ENCODE data around the gene BPTF. TPM values are rescaled to one million over a fixed set of nuclear protein-coding genes. Genes with fewer than 3 reads are reported as not detected.
"Not testable (repeated sequence)": the region's sequence is repeated elsewhere in the genome, so short reads cannot be mapped to it uniquely, and the experiment has no call there.

Gene BPTF
- total RNA-seq, 4 donors from 2014 or later: 67.6 to 213 (median 102) TPM

DNA sequence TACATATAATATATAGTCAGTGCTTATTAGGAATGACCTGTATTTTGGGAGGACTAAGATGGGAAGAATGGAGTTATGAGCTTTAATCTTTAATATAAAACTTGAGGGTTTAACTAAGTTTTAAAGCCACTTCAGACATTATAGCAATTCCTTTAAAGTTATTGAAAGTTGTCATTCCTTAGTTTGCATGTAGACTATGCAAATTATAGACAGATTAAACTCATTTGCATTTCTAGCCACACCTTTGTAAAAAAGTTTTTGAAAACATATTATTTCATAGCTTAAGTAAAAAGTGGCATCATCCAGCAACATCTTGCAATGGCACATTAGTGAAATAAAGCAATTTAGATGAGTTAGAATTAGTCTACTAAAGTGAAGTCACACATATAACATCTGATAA is 121.2 kb downstream of the BPTF start:
- H3K4me3 ChIP-seq: no peak overlapping the region
- H3K4me1 ChIP-seq: no peaks in the 10 kb centered on the region
- H3K27ac ChIP-seq: no peak overlapping the region
- no peak for DNase-seq (ENCODE audit: low spot score in 2 of 2)
- H3K36me3 ChIP-seq: peaks cover 94% of the 10 kb centered on the region
- no peaks in the 10 kb centered on the region for H3K27me3 ChIP-seq
- H3K9me3 ChIP-seq: no peaks in the 10 kb centered on the region
- TF ChIP-seq POLR2AphosphoS5 (IDR thresholded peaks at IDR 0.05): no peak
- TF ChIP-seq, protein P1, sequence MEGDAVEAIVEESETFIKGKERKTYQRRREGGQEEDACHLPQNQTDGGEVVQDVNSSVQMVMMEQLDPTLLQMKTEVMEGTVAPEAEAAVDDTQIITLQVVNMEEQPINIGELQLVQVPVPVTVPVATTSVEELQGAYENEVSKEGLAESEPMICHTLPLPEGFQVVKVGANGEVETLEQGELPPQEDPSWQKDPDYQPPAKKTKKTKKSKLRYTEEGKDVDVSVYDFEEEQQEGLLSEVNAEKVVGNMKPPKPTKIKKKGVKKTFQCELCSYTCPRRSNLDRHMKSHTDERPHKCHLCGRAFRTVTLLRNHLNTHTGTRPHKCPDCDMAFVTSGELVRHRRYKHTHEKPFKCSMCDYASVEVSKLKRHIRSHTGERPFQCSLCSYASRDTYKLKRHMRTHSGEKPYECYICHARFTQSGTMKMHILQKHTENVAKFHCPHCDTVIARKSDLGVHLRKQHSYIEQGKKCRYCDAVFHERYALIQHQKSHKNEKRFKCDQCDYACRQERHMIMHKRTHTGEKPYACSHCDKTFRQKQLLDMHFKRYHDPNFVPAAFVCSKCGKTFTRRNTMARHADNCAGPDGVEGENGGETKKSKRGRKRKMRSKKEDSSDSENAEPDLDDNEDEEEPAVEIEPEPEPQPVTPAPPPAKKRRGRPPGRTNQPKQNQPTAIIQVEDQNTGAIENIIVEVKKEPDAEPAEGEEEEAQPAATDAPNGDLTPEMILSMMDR (IDR thresholded peaks at IDR 0.05): no peak
- no peak for TF ChIP-seq POLR2A (IDR thresholded peaks at IDR 0.05)
- TF ChIP-seq EP300 (IDR thresholded peaks at IDR 0.05): no peak

DNA sequence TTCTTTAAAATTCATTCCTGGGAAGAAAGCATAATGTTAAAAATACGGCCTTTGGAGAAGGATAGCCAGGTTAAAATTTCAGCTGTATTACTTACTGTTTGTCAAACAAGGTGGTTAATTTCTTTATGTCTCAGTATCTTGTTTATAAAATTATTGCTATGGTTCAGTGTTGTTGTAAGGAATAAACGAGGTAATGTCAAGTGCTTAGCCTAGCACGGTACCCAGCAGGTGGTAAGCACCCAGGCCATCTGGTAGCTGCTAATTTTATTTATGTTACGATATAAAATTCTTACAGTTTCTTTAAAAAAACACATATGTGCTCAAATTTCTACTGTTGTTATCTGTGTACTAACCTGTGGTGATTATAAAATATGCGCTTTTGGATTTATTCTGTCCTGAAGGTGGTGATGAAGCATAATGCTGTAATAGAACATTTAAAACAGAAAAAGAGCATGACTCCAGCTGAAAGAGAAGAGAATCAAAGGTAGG is 122.1 kb downstream of the BPTF start:
- peaks cover 89% of the 10 kb centered on the region for H3K36me3 ChIP-seq
- DNase-seq (ENCODE audit: low spot score in 2 of 2): no peak
- TF ChIP-seq EP300 (IDR thresholded peaks at IDR 0.05) (no peak), POLR2A (IDR thresholded peaks at IDR 0.05) (no peak), POLR2AphosphoS5 (IDR thresholded peaks at IDR 0.05) (no peak)
- TF ChIP-seq, protein P1 (IDR thresholded peaks at IDR 0.05): no peak

DNA sequence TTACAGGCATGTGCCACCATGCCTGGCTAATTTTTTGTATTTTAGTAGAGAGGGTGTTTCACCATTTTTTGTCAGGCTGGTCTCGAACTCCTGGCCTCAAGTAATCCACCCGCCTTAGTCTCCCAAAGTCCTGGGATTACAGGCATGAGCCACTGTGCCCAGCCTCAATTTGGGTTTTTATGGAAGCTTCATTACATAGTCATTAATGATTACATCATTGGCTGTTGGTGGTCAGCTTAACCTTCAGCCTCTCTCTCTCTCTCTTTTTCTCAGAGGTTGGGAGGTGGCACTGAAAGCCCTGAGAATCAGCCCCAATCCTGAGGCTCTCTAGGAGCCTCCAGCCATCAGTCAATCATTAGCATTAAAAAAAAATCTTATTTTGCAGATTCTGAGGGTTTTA is 125.6 kb downstream of the BPTF start:
- DNase-seq (ENCODE audit: low spot score in 2 of 2): no peak
- TF ChIP-seq EP300 (IDR thresholded peaks at IDR 0.05) (no peak), POLR2A (IDR thresholded peaks at IDR 0.05) (no peak), POLR2AphosphoS5 (IDR thresholded peaks at IDR 0.05) (no peak)
- TF ChIP-seq, protein P1 (IDR thresholded peaks at IDR 0.05): no peak
- no peak overlapping the region for H3K27ac ChIP-seq
- WGBS: 94% methylated on average over 2 of the region's 2 CpGs
- no peaks in the 10 kb centered on the region for H3K4me1 ChIP-seq
- peaks cover 72% of the 10 kb centered on the region for H3K36me3 ChIP-seq
- H3K4me3 ChIP-seq: no peak overlapping the region
- no peaks in the 10 kb centered on the region for H3K9me3 ChIP-seq
- no peaks in the 10 kb centered on the region for H3K27me3 ChIP-seq

More for the DNA sequence above, 122.1 kb downstream of the BPTF start:
- no peak overlapping the region for H3K4me3 ChIP-seq
- 97% methylated on average over 5 of the region's 5 CpGs for WGBS
- no peaks in the 10 kb centered on the region for H3K9me3 ChIP-seq
- H3K4me1 ChIP-seq: no peaks in the 10 kb centered on the region
- H3K27ac ChIP-seq: no peak overlapping the region
- H3K27me3 ChIP-seq: no peaks in the 10 kb centered on the region

DNA sequence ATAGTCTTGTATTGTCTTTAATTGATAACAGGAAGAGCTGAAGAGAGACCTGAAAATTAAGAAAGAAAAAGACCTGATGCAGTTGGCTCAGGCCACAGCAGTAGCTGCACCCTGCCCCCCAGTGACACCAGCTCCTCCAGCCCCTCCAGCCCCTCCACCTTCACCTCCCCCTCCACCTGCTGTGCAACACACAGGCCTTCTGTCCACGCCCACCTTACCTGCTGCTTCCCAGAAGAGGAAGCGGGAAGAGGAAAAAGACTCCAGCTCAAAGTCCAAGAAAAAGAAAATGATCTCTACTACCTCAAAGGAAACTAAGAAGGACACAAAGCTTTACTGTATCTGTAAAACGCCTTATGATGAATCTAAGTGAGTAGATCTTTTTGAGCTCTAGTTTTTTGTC is 134.2 kb downstream of the BPTF start:
- Histone ChIP-seq H3K27me3 (no peaks in the 10 kb centered on the region), H3K4me1 (no peaks in the 10 kb centered on the region), H3K27ac (no peak overlapping the region), H3K9me3 (no peaks in the 10 kb centered on the region), H3K36me3 (peaks cover 10% of the 10 kb centered on the region), H3K4me3 (no peak overlapping the region)
- TF ChIP-seq EP300 (IDR thresholded peaks at IDR 0.05) (no peak), POLR2AphosphoS5 (IDR thresholded peaks at IDR 0.05) (no peak), POLR2A (IDR thresholded peaks at IDR 0.05) (no peak)
- TF ChIP-seq, protein P1 (IDR thresholded peaks at IDR 0.05): no peak
- 96% methylated on average over 3 of the region's 3 CpGs for WGBS
- DNase-seq (ENCODE audit: low spot score in 2 of 2): no peak

DNA sequence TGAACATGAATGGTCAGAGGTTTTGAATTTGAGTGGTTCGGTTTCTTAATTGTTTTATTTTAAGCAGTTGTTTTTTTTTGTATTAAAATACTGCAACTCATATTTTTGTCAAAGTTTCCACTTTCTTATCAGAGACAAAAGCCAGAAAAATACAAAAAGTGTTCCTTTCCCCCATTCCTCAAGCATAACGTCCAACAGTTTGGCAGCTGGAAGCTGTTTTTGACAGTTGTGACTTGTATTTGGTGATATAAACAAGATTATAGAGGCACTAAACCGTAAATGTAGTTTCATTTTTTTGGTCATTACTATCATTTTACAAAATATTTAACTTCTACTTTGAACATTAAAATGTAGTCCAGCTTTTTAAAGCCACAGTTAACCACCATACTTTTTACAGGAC is 135.0 kb downstream of the BPTF start:
- 68% methylated on average over 3 of the region's 3 CpGs for WGBS
- peaks cover 13% of the 10 kb centered on the region for H3K36me3 ChIP-seq
- DNase-seq (ENCODE audit: low spot score in 2 of 2): not testable (repeated sequence)

DNA sequence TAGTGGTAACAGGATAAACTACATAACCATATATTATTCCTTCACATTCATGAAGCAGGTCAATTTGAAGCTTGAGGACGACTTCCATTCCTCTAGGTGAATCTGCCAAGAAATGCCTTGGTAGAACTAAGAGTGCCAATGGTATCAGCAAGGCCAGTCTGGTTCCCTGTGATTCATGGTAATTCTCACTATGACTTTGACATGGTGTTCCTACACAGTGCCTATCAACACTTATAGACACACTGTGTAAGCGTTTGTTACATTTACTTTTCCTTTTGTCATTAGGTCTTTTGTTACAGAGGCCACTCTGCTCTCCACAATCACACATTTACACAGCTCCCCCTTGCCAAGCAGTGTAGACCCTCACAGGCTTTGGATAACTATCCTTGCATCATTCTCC is 136.9 kb downstream of the BPTF start:
- not testable (repeated sequence) for H3K4me3 ChIP-seq; H3K27ac ChIP-seq; DNase-seq (ENCODE audit: low spot score in 2 of 2); H3K27me3 ChIP-seq; H3K4me1 ChIP-seq; H3K9me3 ChIP-seq
- H3K36me3 ChIP-seq: peaks cover 27% of the 10 kb centered on the region
- WGBS: 60% methylated on average over 2 of the region's 2 CpGs

More for the DNA sequence above, 135.0 kb downstream of the BPTF start:
- H3K4me3 ChIP-seq, H3K4me1 ChIP-seq, H3K9me3 ChIP-seq, H3K27ac ChIP-seq, H3K27me3 ChIP-seq: not testable (repeated sequence)

Measured in suprapubic skin (tissue), 4 donors.